ENCODE results near the gene EYA3. TPM values are rescaled to one million over a fixed set of nuclear protein-coding genes. Genes with fewer than 3 reads are reported as not detected.

Gene EYA3
- total RNA-seq, 1 donor from 2014 or later: 17.5 TPM

DNA sequence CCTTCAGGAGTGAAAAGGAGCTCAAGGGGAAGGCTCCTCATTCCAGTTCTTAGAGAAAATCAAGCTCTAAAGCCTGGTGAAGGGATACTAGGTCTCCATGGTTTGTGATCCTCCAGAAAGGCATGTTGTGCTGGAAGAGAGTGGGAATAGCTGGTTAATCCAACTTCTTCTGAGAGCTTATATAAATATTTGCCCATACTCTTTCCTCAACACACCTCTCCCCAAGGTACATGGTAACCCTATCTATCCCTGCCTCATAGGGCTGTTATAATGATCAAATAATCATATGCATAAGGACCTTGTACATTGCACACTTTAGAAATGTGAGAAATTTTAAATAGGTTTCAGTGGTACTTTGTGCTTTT, 114.0 kb downstream of the EYA3 start:
- H3K4me3 Mint-ChIP-seq (ENCODE audit: unreplicated experiment): no peak overlapping the region
- H3K36me3 Mint-ChIP-seq (ENCODE audit: unreplicated experiment): peaks cover 12% of the 10 kb centered on the region
- H3K9me3 Mint-ChIP-seq (ENCODE audit: unreplicated experiment): no peaks in the 10 kb centered on the region
- no peaks in the 10 kb centered on the region for H3K27me3 Mint-ChIP-seq (ENCODE audit: unreplicated experiment)
- no peak overlapping the region for H3K27ac Mint-ChIP-seq (ENCODE audit: unreplicated experiment)
- H3K4me1 Mint-ChIP-seq (ENCODE audit: unreplicated experiment): peaks cover 10% of the 10 kb centered on the region
- TF ChIP-seq CTCF (IDR thresholded peaks at IDR 0.05): no peak
- no peak for DNase-seq (ENCODE audit: extremely low spot score, unreplicated experiment)

GRCh38 chr1:27973771-27974416, 114.5 kb downstream of the EYA3 start:
- H3K4me1 Mint-ChIP-seq (ENCODE audit: unreplicated experiment): peaks cover 10% of the 10 kb centered on the region
- no peaks in the 10 kb centered on the region for H3K9me3 Mint-ChIP-seq (ENCODE audit: unreplicated experiment)
- no peak for DNase-seq (ENCODE audit: extremely low spot score, unreplicated experiment)
- H3K36me3 Mint-ChIP-seq (ENCODE audit: unreplicated experiment): peaks cover 12% of the 10 kb centered on the region
- no peak overlapping the region for H3K4me3 Mint-ChIP-seq (ENCODE audit: unreplicated experiment)
- H3K27me3 Mint-ChIP-seq (ENCODE audit: unreplicated experiment): no peaks in the 10 kb centered on the region
- no peak overlapping the region for H3K27ac Mint-ChIP-seq (ENCODE audit: unreplicated experiment)
- no peak for TF ChIP-seq CTCF (IDR thresholded peaks at IDR 0.05)

DNA sequence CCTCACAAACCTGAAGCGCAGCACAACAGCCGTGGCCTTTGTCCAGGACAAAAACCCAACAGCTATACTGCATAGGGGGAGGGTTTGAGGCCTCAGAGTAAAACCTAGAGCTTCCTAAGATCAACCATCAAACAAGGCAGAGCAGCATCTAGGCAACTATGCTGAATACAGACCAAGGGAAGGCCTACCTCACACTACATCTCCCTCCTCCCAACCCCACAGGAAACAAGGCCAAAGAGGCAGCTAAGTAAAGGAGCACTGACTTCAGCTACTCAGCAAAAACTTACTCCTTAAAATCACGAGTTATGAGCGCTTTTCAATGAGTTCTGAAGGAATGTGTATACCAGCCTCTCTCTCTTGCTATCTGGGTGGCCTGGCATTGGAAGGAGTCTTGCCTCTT, 116.3 kb downstream of the EYA3 start:
- no peak overlapping the region for H3K4me3 Mint-ChIP-seq (ENCODE audit: unreplicated experiment)
- no peaks in the 10 kb centered on the region for H3K9me3 Mint-ChIP-seq (ENCODE audit: unreplicated experiment)
- peaks cover 12% of the 10 kb centered on the region for H3K4me1 Mint-ChIP-seq (ENCODE audit: unreplicated experiment)
- H3K36me3 Mint-ChIP-seq (ENCODE audit: unreplicated experiment): peaks cover 16% of the 10 kb centered on the region
- TF ChIP-seq CTCF (IDR thresholded peaks at IDR 0.05): no peak
- no peak overlapping the region for H3K27ac Mint-ChIP-seq (ENCODE audit: unreplicated experiment)
- DNase-seq (ENCODE audit: extremely low spot score, unreplicated experiment): no peak
- no peaks in the 10 kb centered on the region for H3K27me3 Mint-ChIP-seq (ENCODE audit: unreplicated experiment)

DNA sequence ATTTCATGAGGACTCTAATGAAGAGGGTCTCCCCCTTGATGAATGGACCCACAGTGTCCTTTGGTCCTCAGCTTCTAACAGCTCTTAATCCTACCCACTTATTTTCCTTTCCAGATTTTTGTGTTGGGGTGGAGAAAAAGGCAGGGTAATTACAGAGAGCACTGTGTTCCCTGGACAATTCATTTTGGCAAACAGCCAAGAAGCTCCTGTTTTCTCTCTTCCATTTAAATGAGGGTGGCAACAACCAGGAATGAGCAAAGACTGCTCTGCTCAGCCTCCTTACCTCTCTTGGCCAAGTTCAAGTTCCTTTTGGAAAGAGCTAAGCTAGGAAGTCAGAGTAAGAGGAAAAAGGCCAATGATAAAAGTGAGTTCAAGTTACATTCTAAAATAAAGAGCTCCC, 116.7 kb downstream of the EYA3 start:
- H3K4me3 Mint-ChIP-seq (ENCODE audit: unreplicated experiment): no peak overlapping the region
- H3K27ac Mint-ChIP-seq (ENCODE audit: unreplicated experiment): peak overlapping the region; percentile 34
- no peaks in the 10 kb centered on the region for H3K27me3 Mint-ChIP-seq (ENCODE audit: unreplicated experiment)
- DNase-seq (ENCODE audit: extremely low spot score, unreplicated experiment): no peak
- H3K36me3 Mint-ChIP-seq (ENCODE audit: unreplicated experiment): peaks cover 15% of the 10 kb centered on the region
- H3K9me3 Mint-ChIP-seq (ENCODE audit: unreplicated experiment): no peaks in the 10 kb centered on the region
- H3K4me1 Mint-ChIP-seq (ENCODE audit: unreplicated experiment): peaks cover 12% of the 10 kb centered on the region
- no peak for TF ChIP-seq CTCF (IDR thresholded peaks at IDR 0.05)

- Mint-ChIP-seq H3K4me3 (ENCODE audit: unreplicated experiment) (no peak overlapping the region), H3K9me3 (ENCODE audit: unreplicated experiment) (no peaks in the 10 kb centered on the region), H3K4me1 (ENCODE audit: unreplicated experiment) (peaks cover 12% of the 10 kb centered on the region), H3K27me3 (ENCODE audit: unreplicated experiment) (no peaks in the 10 kb centered on the region), H3K36me3 (ENCODE audit: unreplicated experiment) (peaks cover 17% of the 10 kb centered on the region), H3K27ac (ENCODE audit: unreplicated experiment) (no peak overlapping the region)
- DNase-seq (ENCODE audit: extremely low spot score, unreplicated experiment): no peak
- TF ChIP-seq CTCF (IDR thresholded peaks at IDR 0.05): no peak
Observed at GRCh38 chr1:27970401-27970800, 118.0 kb downstream of the EYA3 start.

Measured in osteocyte (in vitro differentiated cells).